Upper lobe of right lung (tissue), 1 donor: Measurements from ENCODE around the gene NEDD4L. TPM values are rescaled to one million over a fixed set of nuclear protein-coding genes. Genes with fewer than 3 reads are reported as not detected.

Source experiments
- ATAC-seq: fragments of 200-7000 bp; cut with Tn5 transposase; one replicate; pipeline ENCODE4 v1.9.1; 2020; ENCODE audit warnings: mild to moderate bottlenecking, moderate library complexity
- DNase-seq: peaks from one replicate; pipeline ENCODE4 v3.0.0-alpha.2; 2020
- H3K27ac ChIP-seq: fragments of 200-600 bp; one replicate; pipeline ENCODE4 v1.8.0; 2022
- H3K27me3 ChIP-seq: fragments of 200-600 bp; one replicate; pipeline ENCODE4 v1.8.0; 2022; ENCODE audit warnings: mild to moderate bottlenecking
- H3K36me3 ChIP-seq: fragments of 200-600 bp; one replicate; pipeline ENCODE4 v1.8.0; 2022
- H3K4me1 ChIP-seq: fragments of 200-600 bp; one replicate; pipeline ENCODE4 v1.8.0; 2022
- H3K4me3 ChIP-seq: fragments of 200-600 bp; one replicate; pipeline ENCODE4 v1.8.0; 2022; ENCODE audit warnings: mild to moderate bottlenecking
- H3K9me3 ChIP-seq: fragments of 200-600 bp; one replicate; pipeline ENCODE4 v1.8.0; 2022
- CTCF ChIP-seq: fragments of 200-600 bp; IDR thresholded peaks from one replicate; pipeline ENCODE4 v1.8.0; 2022; ENCODE audit warnings: antibody characterized with exemption
- intact Hi-C: fragments of 100-400 bp; cut with DNase I; formaldehyde crosslinking; loops from one replicate; pipeline ENCODE4 v1.11.0; 2022
- total RNA-seq: library from RNA; stranded (reverse); fragmentation: NEBNext Ultra II Directional; extraction: Animal tissue kit (Norgen Biotek cat#: 25700); gene quantifications from one replicate; pipeline ENCODE4 v1.2.1, GENCODE V29; 2021
- donor health status: DM: no; HTN: yes; CAD: no; lungs with severe emphysema.

Gene NEDD4L
- total RNA-seq, 1 donor from 2014 or later: 192 TPM

- Histone ChIP-seq H3K4me1 (peaks cover 8% of the 10 kb centered on the region), H3K9me3 (no peaks in the 10 kb centered on the region), H3K4me3 (no peak overlapping the region), H3K36me3 (no peaks in the 10 kb centered on the region), H3K27ac (no peak overlapping the region), H3K27me3 (no peaks in the 10 kb centered on the region)
- DNase-seq (no peak), ATAC-seq (no peak)
- no peak for TF ChIP-seq CTCF
- intact Hi-C loops: no loop called here
Observed at GRCh38 chr18:58407263-58407648, 363.2 kb downstream of the NEDD4L start.

- TF ChIP-seq CTCF: no peak
- Histone ChIP-seq H3K4me3 (no peak overlapping the region), H3K4me1 (peaks cover 4% of the 10 kb centered on the region), H3K36me3 (no peaks in the 10 kb centered on the region), H3K27me3 (no peaks in the 10 kb centered on the region), H3K9me3 (no peaks in the 10 kb centered on the region), H3K27ac (no peak overlapping the region)
- no peak for DNase-seq
- intact Hi-C loops: no loop called here
- ATAC-seq: no peak
Observed at GRCh38 chr18:58407649-58408407, 363.8 kb downstream of the NEDD4L start.

GRCh38 chr18:58408665-58409064, 364.6 kb downstream of the NEDD4L start:
- no peak for DNase-seq
- intact Hi-C loops: no loop called here
- TF ChIP-seq CTCF: no peak
- ATAC-seq: no peak
- Histone ChIP-seq H3K4me3 (no peak overlapping the region), H3K27ac (no peak overlapping the region), H3K36me3 (no peaks in the 10 kb centered on the region), H3K4me1 (no peaks in the 10 kb centered on the region), H3K9me3 (no peaks in the 10 kb centered on the region), H3K27me3 (no peaks in the 10 kb centered on the region)

GRCh38 chr18:58409802-58410445, 365.9 kb downstream of the NEDD4L start:
- Histone ChIP-seq H3K27me3 (no peaks in the 10 kb centered on the region), H3K4me1 (no peaks in the 10 kb centered on the region), H3K9me3 (no peaks in the 10 kb centered on the region), H3K27ac (no peak overlapping the region), H3K36me3 (no peaks in the 10 kb centered on the region), H3K4me3 (no peak overlapping the region)
- DNase-seq (no peak), ATAC-seq (no peak)
- TF ChIP-seq CTCF: no peak
- intact Hi-C loops: no loop called here

GRCh38 chr18:58411323-58411722, 367.3 kb downstream of the NEDD4L start:
- Histone ChIP-seq H3K4me3 (no peak overlapping the region), H3K4me1 (no peaks in the 10 kb centered on the region), H3K27ac (no peak overlapping the region), H3K9me3 (no peaks in the 10 kb centered on the region), H3K36me3 (no peaks in the 10 kb centered on the region), H3K27me3 (no peaks in the 10 kb centered on the region)
- intact Hi-C loops: no loop called here
- TF ChIP-seq CTCF: no peak
- DNase-seq: no peak
- no peak for ATAC-seq
